ENCODE measurements around the gene TMEM203.
A peak's percentile ranks its signal among the peaks of the same experiment; 100 is the strongest.
"Not testable (repeated sequence)": the region's sequence is repeated elsewhere in the genome, so short reads cannot be mapped to it uniquely, and the experiment has no call there.

TMEM203 gene, protein sequence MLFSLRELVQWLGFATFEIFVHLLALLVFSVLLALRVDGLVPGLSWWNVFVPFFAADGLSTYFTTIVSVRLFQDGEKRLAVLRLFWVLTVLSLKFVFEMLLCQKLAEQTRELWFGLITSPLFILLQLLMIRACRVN

DNA sequence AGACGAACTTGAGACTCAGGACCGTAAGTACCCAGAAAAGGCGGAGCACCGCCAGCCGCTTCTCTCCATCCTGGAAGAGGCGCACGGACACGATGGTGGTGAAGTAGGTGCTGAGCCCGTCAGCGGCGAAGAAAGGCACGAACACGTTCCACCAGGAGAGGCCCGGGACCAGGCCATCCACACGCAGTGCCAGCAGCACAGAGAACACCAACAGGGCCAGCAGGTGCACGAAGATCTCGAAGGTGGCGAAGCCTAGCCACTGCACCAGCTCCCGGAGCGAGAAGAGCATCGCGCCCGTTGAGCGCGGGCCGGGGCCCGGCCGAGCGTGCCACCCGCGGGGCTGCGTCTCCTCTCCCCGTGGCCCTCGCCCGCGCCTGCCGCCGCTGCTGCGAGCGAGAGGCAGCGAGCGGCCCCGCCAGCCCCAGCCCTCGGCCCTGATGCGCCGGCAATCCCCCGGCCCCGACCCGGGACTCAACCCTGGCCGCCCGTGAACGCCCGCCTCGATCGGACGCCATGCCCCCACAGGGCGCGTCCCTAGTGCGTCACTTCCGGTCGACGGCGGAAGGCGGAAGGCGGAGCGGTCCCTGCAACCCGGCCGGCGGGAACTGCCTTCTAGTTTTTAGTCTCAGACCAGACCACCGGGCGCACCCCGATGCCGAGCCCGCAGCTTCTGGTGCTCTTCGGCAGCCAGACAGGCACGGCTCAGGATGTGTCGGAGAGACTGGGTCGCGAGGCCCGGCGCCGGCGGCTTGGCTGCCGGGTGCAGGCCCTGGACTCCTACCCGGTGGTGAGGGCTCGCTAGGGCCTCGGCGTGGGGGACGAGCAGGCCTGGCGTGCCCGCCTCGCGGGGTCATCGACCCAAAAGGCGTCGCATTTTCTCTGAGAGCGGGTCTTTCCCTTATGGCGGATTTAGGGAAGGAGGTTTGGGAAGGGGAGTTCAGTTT lies at the start of gene TMEM203, which contains the start of gene NDOR1:
TMEM203 (minus strand) TSS at position 523 of the 944 bp plus-strand sequence; CDS start at position 289, 234 bp downstream.
NDOR1 (plus strand) TSS at position 575 of the 944 bp plus-strand sequence; CDS start at position 653, 78 bp downstream.
- DNase-seq (ENCODE audit: low read depth) = peak; percentile 91

DNA sequence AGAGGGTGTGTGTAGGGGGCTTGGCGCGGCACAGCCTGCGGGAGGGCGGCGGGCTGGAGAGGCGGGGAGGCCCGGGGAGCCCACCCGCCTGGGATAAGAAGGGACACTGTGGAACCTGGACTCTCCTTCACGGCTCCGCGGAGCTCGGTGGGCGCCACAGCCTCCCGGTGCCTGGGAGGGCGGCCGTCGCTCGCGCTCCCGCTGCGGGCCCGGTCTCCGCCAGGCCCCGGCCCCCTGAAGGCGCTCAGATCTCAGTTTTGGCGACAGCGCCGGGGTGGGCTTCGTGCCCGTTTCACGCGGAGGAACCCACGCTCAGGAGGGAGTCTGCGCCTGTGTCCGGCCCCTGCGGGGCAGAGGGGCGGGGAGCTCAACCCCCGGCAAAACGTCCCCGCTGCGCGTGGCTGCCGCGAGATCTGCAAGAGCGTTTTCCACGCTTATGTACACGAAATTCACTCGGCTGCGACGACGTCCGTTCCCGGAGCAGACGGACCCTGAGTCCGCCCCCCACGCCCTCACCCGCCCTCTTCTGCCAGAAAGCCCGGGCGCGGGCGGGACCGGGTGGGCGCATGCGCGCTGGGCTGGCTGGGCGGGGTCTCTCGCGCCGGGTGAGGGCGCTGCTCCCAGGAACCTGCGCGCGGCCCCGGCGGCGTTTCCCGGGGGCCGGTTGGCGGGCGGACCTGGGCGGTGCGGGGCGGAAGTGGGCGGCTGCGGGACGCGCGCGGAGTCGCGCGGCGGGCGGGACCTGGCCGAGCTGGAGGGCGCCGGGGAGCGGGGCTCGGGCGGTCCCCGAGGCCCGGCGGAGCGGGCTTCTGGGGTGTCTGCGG lies 49.4 kb upstream of the TMEM203 start, which contains the start of gene NELFB:
NELFB (plus strand) TSS at position 704 of the 824 bp plus-strand sequence.
- DNase-seq (ENCODE audit: low read depth) = peak; percentile 95

DNA sequence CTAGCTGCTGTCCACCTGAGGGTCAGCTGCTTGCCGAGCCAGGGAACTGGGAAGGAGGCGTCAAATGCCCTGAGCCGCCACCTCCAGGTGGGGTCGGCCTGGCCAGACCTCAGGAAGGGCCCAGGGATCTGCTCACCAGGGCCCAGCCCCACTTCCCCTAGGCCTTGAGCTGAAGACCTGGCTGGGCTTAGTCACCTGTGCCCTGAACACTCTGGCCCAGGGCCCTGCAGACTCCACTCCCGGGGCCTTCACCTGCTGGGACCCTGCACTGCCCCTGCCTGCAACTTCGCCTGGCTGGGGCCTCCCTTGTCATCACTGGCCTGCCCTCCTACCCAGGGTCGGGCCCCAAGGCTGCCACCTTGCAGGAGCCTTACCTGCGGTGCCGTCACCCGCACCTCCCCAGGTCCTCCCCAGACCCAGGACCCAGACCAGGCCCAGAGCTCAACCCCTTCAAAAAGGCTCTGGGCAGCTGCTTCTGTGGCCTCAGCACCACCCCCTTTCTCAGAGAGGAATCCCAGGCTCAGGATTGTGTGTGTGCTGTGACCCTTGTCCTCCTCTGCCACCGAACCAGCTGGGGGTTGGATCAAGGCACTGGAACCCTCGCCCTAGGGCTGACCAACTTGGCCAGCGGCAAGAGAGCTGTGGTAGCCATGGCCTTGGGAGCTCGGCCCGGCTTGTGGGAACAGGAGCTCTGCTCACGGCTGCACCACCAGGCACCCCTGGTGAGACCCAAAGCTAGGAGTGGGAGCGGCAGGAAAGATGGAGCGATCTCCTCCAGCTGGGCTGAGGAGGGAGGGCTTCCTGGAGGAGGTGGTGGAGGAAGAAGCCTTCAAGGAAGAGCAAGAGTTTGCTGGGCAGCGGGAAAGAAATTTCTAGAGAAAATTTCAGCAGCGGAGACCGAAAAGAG lies 48.5 kb upstream of the TMEM203 start:
- DNase-seq (ENCODE audit: low read depth) = no peak

DNA sequence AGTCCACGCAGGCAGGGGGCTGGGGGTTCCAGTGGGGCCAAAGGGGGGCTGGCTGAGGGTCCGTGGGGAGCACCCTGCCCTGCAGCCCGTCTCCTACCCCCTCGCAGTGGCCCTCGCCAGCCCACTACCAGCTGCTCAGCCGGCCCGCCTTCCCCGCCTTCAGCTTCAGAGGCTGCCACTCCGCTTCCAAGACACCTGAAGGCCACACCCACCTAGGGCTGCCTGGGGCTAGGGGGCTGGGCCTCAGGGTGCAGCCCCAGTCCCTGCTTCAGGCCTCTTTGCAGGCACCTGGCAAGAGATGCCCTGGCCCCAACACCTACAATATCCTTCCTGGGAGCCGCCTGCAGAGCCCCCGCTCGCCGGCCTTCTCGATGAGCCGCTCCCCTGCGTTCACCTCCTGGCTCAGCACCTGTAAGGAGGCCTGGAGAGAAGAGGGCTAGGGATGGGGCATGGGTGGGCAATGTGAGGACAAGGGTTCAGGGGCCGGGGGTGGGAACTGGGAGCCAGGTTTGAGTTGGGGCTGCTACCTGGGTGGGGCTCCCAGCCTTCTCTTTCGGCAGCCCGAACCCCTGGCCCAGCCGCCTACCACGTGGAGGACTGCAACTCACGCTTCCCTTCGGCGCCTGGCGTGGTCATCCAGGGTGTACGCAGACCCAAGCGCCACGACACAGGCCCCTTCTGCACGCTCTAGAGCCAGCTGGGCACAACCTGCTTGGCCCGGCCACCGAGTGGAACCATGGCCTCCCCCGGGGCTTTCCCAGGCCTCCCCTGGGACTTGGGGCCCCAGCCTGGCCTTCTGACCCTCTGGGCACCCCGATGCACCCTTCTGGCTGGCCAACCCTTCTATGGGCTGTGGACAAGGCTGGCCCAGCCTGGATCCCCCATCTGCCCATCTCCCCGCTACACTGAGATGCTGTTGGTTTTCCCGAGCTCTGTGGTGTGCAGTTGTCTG lies 47.4 kb upstream of the TMEM203 start:
- DNase-seq (ENCODE audit: low read depth) = no peak

DNA sequence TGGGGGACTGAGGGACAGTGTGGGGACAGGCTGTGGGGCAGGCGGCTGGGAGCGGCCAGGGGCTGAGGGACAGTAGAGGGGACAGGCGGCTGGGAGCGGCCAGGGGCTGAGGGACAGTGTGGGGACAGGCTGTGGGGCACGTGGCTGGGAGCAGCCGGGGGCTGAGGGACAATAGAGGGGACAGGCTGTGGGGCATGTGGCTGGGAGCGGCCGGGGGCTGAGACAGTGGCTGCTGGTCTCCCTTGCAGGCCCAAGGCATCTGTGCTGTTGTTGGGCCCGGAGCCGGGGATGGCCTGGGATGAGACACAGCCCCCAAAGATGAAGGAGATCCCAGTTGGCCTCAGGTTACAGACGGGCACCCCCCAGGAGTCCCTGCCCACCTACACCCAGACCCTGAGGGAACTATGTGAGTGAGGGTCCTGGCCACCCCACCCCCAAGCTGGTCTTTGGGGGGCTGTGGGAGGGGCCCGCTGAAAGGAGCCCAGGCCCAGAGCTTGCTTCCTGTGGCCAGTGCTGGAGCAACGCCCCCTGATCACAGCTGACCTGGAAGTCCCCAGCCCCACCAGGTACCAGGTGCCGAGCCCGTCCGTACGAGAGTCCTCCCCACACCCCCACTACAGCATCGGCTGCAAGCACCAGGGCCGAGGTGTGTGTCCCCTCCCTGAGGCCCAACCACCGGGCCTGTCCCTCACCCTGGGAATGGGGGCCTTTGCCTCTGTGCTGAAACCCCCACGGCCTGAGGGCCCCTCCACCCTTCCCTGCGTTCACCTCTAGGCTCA lies 46.2 kb upstream of the TMEM203 start:
- DNase-seq (ENCODE audit: low read depth) = no peak

DNA sequence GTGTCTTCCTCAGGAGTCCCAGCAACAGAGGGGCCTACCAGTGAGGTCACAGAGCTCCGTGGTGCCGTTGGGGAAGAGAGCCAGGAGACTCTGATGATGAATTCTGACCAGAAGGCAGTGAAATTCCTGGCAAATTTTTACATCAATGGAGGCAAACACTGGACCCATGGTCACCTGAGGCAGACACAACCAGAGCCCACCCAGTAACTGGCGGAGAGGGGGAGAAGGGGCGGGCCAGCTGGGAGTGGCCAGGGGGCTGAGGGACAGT lies 45.7 kb upstream of the TMEM203 start, which contains the start of gene STPG3:
STPG3 (plus strand) TSS at position 93 of the 268 bp plus-strand sequence; CDS start at position 94, 1 bp downstream.
- no peak for DNase-seq (ENCODE audit: low read depth)

DNA sequence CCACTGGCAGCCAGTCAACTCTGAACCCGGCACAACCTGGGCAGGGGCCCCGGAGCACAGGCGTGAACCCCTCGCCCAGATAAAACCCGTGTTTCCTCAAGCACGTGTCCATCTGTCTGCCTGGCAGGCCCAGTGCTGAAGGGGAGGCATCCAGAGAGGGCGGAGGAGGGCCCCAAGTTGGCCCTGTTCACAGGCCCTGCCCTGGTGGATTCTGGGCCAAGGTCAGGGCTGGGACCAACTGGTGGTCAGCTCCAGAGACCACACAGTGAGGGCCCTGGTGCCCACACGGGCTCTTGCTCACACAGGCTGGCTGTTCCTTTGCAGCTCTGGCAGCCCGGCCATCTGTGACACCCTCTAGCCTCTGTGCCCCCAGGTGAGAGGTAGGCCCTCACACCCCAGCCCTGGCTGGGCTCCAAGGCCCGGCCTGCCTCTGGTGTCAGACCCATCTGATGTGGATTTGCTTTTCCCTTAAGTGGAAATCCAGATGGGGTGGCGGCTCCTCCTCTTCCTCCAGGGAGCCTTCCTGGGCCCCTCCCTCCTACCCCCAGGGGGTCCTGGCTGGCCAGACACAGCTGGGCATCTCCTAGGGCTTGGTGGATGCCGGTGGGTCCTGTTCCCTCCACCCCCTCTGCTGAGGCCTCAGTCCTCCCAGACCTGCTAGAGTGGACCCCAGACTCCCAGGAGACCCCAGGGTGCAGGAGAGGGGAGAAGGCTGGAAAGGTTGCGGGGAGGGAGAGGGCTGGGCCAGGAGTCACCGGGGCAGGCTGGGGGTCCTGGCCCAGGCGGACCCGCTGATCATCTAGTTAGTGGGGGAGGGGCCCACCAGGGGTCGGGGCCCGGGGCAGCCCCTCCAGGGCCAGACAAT lies 45.1 kb upstream of the TMEM203 start:
- no peak for DNase-seq (ENCODE audit: low read depth)

DNA sequence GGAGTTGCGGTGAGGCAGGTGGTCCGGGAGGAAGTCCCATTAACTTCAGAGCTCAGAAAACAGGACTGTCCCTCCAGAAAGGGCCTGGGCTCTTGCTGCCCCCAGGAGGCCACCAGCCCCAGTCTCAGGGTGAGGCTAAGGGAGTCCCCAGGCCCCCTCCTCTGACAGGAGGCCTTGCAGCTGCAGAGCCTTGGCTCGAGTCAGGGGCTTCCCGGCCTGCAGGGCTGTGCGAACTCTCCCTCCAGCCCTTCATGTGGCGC lies 42.4 kb upstream of the TMEM203 start:
- no peak for DNase-seq (ENCODE audit: low read depth)

DNA sequence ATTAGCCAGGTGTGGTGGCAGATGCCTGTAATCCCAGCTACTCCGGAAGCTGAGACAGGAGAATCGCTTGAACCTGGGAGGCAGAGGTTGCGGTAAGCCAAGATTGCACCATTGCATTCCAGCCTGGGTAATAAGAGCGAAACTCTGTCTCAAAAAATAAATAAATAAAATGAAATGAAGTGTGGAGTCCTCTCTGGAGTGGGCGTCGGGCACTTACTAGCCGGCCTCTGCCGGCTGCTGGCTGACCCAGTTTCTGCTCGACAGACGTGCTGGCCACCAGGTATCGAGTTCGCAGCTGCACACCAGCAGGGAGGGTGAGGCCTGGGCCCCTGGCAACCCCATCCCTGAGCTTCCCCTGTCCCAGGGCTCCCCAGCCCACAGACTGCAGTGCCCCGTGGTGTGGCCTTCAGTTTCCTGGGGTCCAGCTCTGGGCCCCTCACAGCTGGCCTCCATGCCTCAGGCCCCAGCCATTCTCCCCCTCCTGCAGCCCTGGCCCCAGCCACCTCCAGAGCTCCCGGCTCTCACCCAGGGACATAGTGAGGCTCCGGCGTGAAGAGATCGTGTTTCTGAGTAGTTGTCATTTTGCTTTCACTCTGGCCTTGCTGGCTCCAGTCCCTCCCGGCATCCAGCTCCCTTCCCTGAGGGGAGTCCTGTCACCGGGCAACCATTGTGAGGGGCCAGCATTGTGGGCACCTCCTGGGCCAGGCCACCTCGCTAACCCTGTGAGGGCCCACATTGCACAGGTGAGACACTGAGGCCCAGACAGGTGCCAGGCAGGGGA lies 41.9 kb upstream of the TMEM203 start:
- DNase-seq (ENCODE audit: low read depth) = no peak

DNA sequence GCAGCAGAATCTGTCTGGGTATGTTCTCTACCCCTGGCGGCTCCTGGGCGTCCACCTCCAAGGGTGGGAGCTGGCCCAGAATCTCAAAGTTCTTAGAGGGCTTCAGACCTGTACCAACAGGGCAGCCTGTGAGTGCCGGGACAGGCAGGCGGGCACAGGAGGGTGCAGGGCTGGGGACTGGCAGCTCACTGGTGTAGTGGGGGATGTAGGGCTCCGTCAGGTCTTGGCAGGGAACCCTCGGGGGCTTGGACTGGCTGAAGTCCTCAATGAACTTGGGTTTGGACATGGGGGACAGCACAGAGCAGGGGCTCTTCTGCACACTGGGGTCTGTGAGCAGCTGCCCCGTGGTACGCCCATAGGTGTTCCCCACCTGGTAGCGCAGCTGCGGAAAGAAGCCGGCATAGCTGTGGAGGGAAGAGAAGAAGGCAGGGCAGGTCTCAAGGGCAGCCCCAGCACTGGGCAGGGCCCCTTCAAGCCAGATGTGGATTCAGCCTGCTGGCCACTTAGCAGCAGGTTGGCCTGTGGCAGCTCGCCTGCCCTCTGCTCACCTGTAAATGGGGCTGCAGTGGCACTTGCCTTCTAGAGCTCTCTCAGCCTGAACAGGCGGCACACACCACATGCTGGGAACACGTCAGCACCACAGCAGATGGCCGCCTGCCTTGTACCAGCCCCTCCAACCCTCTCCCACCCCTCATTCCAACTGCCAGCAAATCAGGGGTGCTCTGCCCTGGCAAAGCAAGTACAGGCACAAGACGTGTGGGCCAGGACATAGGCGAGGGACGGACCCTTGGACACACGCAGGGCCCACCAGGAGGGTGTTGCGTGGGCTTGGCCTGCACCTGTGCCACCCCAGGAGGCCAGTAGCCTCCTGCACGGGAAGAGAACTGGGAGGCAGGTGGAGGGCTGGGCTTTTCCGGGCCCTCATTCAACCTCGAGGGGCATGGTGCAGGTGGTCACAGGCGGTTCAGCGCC lies 40.3 kb upstream of the TMEM203 start:
- no peak for DNase-seq (ENCODE audit: low read depth)

DNA sequence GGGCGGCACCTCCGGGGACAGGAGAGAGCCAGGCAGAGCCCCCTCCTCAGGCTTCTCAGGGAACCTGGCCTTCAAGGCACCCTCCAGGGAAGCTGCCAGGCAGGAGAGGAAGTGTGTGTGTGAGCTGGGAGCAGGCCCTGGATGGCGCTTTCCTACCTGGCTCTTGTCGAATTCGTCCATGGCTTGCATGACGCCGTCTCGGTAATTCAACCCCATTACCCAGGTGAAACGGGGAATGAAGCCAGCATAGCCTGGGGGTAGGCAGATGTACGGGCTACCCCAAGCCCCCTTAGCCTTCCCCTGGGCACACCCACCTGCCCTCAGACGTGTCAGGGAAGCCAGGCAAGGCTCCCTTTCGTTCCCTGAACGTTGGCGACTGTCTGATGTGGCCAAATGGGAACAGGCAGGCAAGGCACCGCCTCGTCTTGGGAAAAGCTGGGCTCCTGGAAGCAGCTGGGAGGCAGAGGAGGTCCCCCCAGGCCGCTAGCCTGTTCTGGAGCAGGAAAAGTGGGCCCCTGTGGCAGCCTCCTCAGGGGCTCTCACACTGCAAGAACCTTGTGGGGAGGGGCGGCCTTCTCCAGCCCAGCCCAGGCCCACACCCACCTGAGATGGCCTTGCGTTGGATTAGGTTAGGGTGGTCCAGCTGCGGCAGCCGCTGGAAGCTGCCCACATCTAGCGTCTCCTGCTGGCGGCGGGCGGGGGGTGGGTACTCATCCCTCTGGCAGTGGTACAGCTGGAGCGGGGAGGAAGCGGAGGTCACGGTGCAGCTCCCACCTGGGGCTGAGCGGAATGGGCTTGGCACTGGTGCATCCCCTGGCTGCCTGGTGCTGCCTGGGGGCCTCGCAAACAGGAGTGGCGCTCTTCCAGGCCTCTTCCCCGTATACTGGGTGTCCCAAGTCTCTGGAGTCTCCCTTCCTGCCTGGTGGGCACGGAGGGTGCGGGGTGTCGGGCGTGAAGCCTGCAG lies 39.3 kb upstream of the TMEM203 start:
- DNase-seq (ENCODE audit: low read depth) = no peak

DNA sequence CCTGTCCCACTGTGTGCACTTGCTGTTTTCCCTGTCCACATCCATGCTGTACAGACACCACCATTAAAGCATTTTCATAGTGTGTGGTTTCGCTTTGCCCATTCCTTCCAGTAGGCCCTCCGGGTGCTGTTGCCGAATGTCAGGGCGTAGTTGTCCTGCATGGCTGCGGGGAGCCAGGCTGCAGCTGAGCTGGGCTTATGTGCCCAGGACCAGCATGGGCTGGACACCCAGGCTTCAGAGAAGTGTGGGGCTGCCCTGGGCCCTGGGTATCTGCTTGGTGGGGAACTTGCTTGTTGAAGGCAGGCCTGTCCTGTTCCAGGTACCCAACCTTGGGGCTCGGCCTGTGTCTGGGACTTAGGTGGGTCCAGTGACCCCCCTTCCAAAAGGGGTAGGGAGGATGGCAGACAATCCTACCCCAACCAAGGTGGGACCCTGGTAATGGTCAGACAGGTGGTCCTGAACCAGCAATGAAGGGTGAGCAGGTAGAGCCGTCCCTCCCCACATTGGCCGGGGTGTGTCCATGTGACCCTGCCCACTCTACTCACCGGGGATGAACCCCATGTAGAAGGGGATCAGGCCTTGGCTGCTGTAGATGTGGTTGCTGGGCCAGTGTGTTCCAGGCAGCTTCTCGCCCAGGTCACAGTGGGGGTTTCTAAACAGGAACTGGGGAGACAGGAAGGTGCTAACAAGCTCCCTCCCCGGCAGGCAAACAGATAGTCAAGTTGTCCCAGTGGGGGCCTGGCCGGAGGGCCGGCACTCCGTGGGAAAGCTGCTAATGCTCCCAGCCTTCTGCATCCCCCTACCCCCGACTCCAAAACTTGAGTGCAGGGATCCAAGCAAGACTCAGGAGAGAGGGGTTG lies 38.4 kb upstream of the TMEM203 start:
- no peak for DNase-seq (ENCODE audit: low read depth)

DNA sequence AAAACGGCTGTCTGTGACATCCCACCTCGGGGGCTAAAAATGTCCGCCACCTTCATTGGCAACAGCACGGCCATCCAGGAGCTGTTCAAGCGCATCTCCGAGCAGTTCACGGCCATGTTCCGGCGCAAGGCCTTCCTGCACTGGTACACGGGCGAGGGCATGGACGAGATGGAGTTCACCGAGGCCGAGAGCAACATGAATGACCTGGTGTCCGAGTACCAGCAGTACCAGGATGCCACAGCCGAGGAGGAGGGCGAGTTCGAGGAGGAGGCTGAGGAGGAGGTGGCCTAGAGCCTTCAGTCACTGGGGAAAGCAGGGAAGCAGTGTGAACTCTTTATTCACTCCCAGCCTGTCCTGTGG lies 37.8 kb upstream of the TMEM203 start:
- not testable (repeated sequence) for DNase-seq (ENCODE audit: low read depth)

Measured in stimulated activated CD8-positive, alpha-beta memory T cell treated with anti-CD3 and anti-CD28 coated beads, Interleukin-12 subunit alpha, Interleukin-12 subunit beta, amount 100 ng/mL, for 1 hour (primary cell).